ENCODE measurements around the gene FAM118B. TPM values are rescaled to one million over a fixed set of nuclear protein-coding genes. Genes with fewer than 3 reads are reported as not detected.

FAM118B gene
- total and polyA plus RNA-seq, 2 experiments from 2014 or later, result 13.7 to 33.9 TPM

GRCh38 chr11:126282736-126283591 is 71.4 kb downstream of the FAM118B start, which contains the start of gene TIRAP:
TIRAP (plus strand) TSS chr11:126283093; CDS start chr11:126290895, 7,802 bp downstream.
- TF ChIP-seq CTCF (IDR thresholded peaks at IDR 0.05; ENCODE audit: low read depth, low read length), result no peak
- H3K27me3 ChIP-seq, result no peaks in the 10 kb centered on the region
- DNase-seq (ENCODE audit: low read depth in 1 of 2, low spot score in 1 of 2), result peak; percentile 63 to 65
- no peaks in the 10 kb centered on the region for H3K36me3 ChIP-seq
- peak within 1 kb of the TSS; percentile 49 for H3K27ac ChIP-seq
- H3K9me3 ChIP-seq (ENCODE audit: low read depth), result no peaks in the 10 kb centered on the region
- H3K4me1 ChIP-seq (ENCODE audit: low read depth), result peaks cover 20% of the 10 kb centered on the region
- peak within 1 kb of the TSS; percentile 46 for H3K4me3 ChIP-seq

- no peaks in the 10 kb centered on the region for H3K36me3 ChIP-seq
- no peaks in the 10 kb centered on the region for H3K27me3 ChIP-seq
- H3K9me3 ChIP-seq (ENCODE audit: low read depth), result no peaks in the 10 kb centered on the region
- no peak for TF ChIP-seq CTCF (IDR thresholded peaks at IDR 0.05; ENCODE audit: low read depth, low read length)
- H3K4me3 ChIP-seq, result no peak overlapping the region
- DNase-seq (ENCODE audit: low read depth in 1 of 2, low spot score in 1 of 2), result peak in 1 of 2 donors; percentile 94
- H3K27ac ChIP-seq, result no peak overlapping the region
- H3K4me1 ChIP-seq (ENCODE audit: low read depth), result peaks cover 26% of the 10 kb centered on the region
Observed at GRCh38 chr11:126284829-126285228, 73.2 kb downstream of the FAM118B start.

DNA sequence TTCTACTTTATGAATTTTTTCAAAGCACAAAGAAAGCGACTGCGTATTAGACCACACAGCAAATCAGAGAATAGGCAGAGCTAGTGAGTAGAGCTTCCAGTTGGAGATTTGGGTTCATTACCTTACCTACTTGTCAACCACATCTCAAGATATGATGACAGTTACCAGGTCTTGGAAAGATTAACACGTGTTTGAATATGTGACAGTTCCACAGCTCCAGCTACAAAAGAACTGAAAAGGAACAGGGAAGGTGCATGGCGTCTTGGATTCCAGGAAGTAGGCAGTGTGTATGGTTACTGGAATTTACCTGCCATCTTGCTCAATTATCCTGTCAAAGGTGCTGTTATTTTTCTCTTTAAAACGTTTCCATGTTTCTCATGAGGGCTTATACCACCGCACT is 76.7 kb downstream of the FAM118B start:
- DNase-seq (ENCODE audit: low read depth in 1 of 2, low spot score in 1 of 2), result no peak
- H3K4me1 ChIP-seq (ENCODE audit: low read depth), result peaks cover 7% of the 10 kb centered on the region
- H3K27ac ChIP-seq, result peak overlapping the region; percentile 12
- no peak overlapping the region for H3K4me3 ChIP-seq
- H3K36me3 ChIP-seq, result no peaks in the 10 kb centered on the region
- H3K27me3 ChIP-seq, result no peaks in the 10 kb centered on the region
- H3K9me3 ChIP-seq (ENCODE audit: low read depth), result no peaks in the 10 kb centered on the region
- TF ChIP-seq CTCF (IDR thresholded peaks at IDR 0.05; ENCODE audit: low read depth, low read length), result no peak

- Histone ChIP-seq H3K27me3 (no peaks in the 10 kb centered on the region), H3K27ac (peak overlapping the region; percentile 71), H3K4me1 (ENCODE audit: low read depth) (peaks cover 7% of the 10 kb centered on the region), H3K9me3 (ENCODE audit: low read depth) (no peaks in the 10 kb centered on the region), H3K4me3 (no peak overlapping the region), H3K36me3 (no peaks in the 10 kb centered on the region)
- DNase-seq (ENCODE audit: low read depth in 1 of 2, low spot score in 1 of 2), result no peak
- no peak for TF ChIP-seq CTCF (IDR thresholded peaks at IDR 0.05; ENCODE audit: low read depth, low read length)
Observed at GRCh38 chr11:126290887-126291286, 79.3 kb downstream of the FAM118B start.

DNA sequence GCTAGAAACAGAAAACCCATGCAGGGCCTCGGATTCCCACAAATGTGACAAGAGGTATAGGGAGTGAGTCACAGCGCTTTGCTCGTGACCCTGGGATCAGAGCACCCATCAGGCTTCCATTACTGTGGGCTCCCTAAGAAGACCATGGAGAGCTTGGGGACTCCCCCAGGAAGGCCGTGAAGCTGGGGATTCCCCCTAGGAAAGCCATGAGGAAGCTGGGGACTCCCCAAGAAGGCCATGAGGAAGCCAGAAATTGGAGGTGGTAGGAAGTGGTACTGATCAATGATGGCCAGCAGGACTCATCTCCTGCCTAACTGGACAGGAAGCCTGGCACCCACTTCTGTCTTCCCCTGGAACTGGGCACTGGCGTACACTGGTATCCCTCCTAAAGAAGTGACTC is 82.1 kb downstream of the FAM118B start:
- H3K27me3 ChIP-seq, result no peaks in the 10 kb centered on the region
- DNase-seq (ENCODE audit: low read depth in 1 of 2, low spot score in 1 of 2), result no peak
- H3K4me3 ChIP-seq, result no peak overlapping the region
- no peaks in the 10 kb centered on the region for H3K36me3 ChIP-seq
- H3K4me1 ChIP-seq (ENCODE audit: low read depth), result no peaks in the 10 kb centered on the region
- no peak overlapping the region for H3K27ac ChIP-seq
- no peak for TF ChIP-seq CTCF (IDR thresholded peaks at IDR 0.05; ENCODE audit: low read depth, low read length)
- no peaks in the 10 kb centered on the region for H3K9me3 ChIP-seq (ENCODE audit: low read depth)

Measured in cardiac muscle cell (in vitro differentiated cells and primary cell).